ENCODE measurements around the gene EP400. TPM values are rescaled to one million over a fixed set of nuclear protein-coding genes. Genes with fewer than 3 reads are reported as not detected.

EP400 gene
- total and polyA plus RNA-seq, 2 of the 4 experiments (the other 2 are of a cell fraction) = 4.3 to 11.4 TPM

DNA sequence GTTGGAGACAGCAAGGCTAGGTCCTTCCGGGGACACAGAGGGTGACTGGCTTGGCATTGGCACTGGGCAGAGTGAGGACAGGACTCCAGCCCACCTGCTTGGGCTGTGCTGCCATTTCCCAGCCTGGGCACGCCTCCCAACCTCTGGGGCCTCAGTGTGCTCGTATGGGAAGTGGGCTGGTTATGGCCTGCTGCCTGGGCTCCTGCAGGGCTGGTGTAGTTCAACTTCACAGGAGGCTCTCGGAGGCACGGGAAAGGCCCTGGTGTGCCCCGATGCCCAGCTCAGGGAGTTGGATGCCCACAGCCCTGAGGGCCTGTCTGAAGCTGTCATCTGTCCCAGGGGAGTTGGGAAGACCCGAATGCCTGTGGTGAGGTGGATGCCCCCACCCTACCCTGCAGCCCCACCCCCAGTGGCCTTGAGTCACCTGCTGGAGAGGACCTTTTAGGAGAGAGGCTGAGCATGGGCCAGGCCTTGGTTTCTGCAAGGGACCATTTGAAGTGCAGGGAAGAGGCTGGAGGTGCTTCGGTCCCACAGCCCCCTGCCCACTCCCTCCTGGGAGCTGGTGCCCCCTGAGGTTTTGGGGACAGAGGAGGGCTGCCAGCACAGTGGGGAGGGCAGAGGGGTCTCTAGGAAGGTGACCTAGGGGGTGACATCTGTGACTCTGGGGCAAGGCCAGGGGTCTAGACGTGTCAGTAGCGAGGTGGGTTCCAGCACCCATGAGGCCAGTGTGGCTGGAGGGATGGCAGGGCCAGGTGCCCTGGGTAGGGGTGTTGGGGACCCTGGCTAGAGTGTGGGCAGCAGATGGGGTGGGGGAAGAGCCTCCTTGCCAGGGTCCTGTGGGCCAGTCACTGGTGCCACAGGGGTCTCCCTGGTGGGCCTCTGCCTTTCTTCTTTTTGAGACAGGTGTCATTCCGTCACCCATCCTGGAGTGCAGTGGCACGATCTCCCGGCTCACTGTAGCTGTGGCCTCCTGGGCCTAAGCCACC is 46.2 kb upstream of the EP400 start:
- ChIA-PET POLR2A (ENCODE audit: unreplicated experiment) (no interaction called here), CTCF (no interaction called here)
- H3K56ac ChIP-seq (ENCODE audit: extremely low read depth, insufficient read depth, low read length) = no peak overlapping the region
- peaks cover 12 to 64% of the 10 kb centered on the region in 2 experiments for H3K79me1 ChIP-seq (ENCODE audit: low read depth in 1 of 2, low read length in 2 of 2)
- H3K4me3 ChIP-seq (ENCODE audit: insufficient read depth, low read depth, low read length) = no peak overlapping the region
- no peaks in the 10 kb centered on the region for H3K9me3 ChIP-seq (ENCODE audit: control insufficient read depth, insufficient read depth, low read length)
- no peak overlapping the region for H4K8ac ChIP-seq (ENCODE audit: low read depth in 2 of 2, low read length in 2 of 2)
- no peak overlapping the region for H2AK9ac ChIP-seq (replicated peaks; ENCODE audit: low read depth, low read length, poor library complexity)
- in situ Hi-C loops (cut with MboI; ENCODE audit: low sequenced_read_pairs) (no loop called here), intact Hi-C loops (cut with micrococcal nuclease) (no loop called here), dilution Hi-C loops (cut with HindIII; ENCODE audit: low sequenced_read_pairs, unreplicated experiment) (no loop called here)
- H3K4me2 ChIP-seq (ENCODE audit: low read depth, low read length) = no peak overlapping the region
- H3K18ac ChIP-seq (ENCODE audit: low read depth, low read length) = no peak overlapping the region
- TF ChIP-seq RCOR1 (IDR thresholded peaks at IDR 0.05; ENCODE audit: insufficient replicate concordance, low read length) (no peak), MXI1 (IDR thresholded peaks at IDR 0.05; ENCODE audit: borderline replicate concordance, low read depth, low read length) (no peak), BHLHE40 (IDR thresholded peaks at IDR 0.05; ENCODE audit: low read depth, low read length) (no peak), NFE2L2 (IDR thresholded peaks at IDR 0.05; ENCODE audit: low read depth, low read length) (no peak)
- H4K91ac ChIP-seq (ENCODE audit: insufficient read depth, low read depth, low read length) = no peak overlapping the region
- no peak overlapping the region for H3K23ac ChIP-seq (ENCODE audit: low read depth, low read length)
- no peak overlapping the region for H2BK15ac ChIP-seq (ENCODE audit: low read depth, low read length)
- H3K14ac ChIP-seq (replicated peaks; ENCODE audit: low read depth, low read length) = no peak overlapping the region
- H3K27me3 ChIP-seq (ENCODE audit: control insufficient read depth, insufficient read depth, low read length) = no peaks in the 10 kb centered on the region
- H3K9me1 ChIP-seq (ENCODE audit: insufficient read depth, low read length) = peaks cover 5% of the 10 kb centered on the region; the same call in 1 of the 2 replicates
- H4K20me1 ChIP-seq (ENCODE audit: insufficient read depth, low read length) = peaks cover 49% of the 10 kb centered on the region
- no peak overlapping the region for H3K27ac ChIP-seq (ENCODE audit: insufficient read depth, low read length)
- H4K5ac ChIP-seq (ENCODE audit: low read depth, low read length) = no peak overlapping the region
- no peak overlapping the region for H2BK20ac ChIP-seq (ENCODE audit: low read depth, low read length)
- H3K36me3 ChIP-seq (ENCODE audit: control insufficient read depth, insufficient read depth, low read length) = peaks cover 21% of the 10 kb centered on the region
- H2AK5ac ChIP-seq (ENCODE audit: low read depth, low read length) = no peak overlapping the region
- H2BK120ac ChIP-seq (ENCODE audit: low read depth, low read length) = no peak overlapping the region
- no peak for DNase-seq
- 100% methylated on average over 2 of the region's 13 CpGs; no CpG with 5 or more reads in 1 of the 2 experiments for WGBS, 2 experiments (ENCODE audit: extremely low coverage in 2 of 2, insufficient read length in 1 of 2)
- H2BK5ac ChIP-seq (ENCODE audit: low read depth, low read length, poor library complexity, severe bottlenecking) = no peak overlapping the region
- no peak overlapping the region for H3K4ac ChIP-seq (ENCODE audit: low read depth, low read length)
- H2AFZ ChIP-seq (replicated peaks; ENCODE audit: low read length, poor library complexity) = no peak overlapping the region
- ATAC-seq (ENCODE audit: low read depth) = no peak
- no TSS peak for BruUV-seq (replicated peaks)
- H3K9ac ChIP-seq (ENCODE audit: low read depth, low read length) = no peak overlapping the region
- no peaks in the 10 kb centered on the region for H3K4me1 ChIP-seq (ENCODE audit: control insufficient read depth, insufficient read depth, low read length)
